DND-41 (cell line): ENCODE measurements around the gene GSTA4.
"Not testable (repeated sequence)": the region's sequence is repeated elsewhere in the genome, so short reads cannot be mapped to it uniquely, and the experiment has no call there.

Experiments used
- ATAC-seq: fragments of 200-7000 bp; cut with Tn5 transposase; 3 replicates; pipeline ENCODE4 v1.9.1; 2021; ENCODE audit warnings: low read depth; ENCODE audit not compliant: insufficient read depth
- DNase-seq: peaks from one replicate; pipeline ENCODE4 v3.0.0-alpha.2; 2020
- H2AFZ ChIP-seq: 2 replicates; pipeline ENCODE4 v1.6.0; 2012; ENCODE audit warnings: low read depth, low read length
- H3K27ac ChIP-seq: 2 replicates; pipeline ENCODE4 v1.5.1; 2012; ENCODE audit warnings: low read length, inconsistent platforms
- H3K27me3 ChIP-seq: fragments of 200-600 bp; sonication (generic); 2 replicates; pipeline ENCODE4 v1.6.0; 2012; ENCODE audit warnings: low read length, mild to moderate bottlenecking, inconsistent platforms; ENCODE audit not compliant: insufficient read depth, poor library complexity
- H3K36me3 ChIP-seq: 2 replicates; pipeline ENCODE4 v1.5.1; 2012; ENCODE audit warnings: low read length, inconsistent platforms; ENCODE audit not compliant: insufficient read depth
- H3K4me1 ChIP-seq: 2 replicates; pipeline ENCODE4 v1.5.1; 2012; ENCODE audit warnings: mild to moderate bottlenecking, low read length; ENCODE audit not compliant: insufficient read depth
- H3K4me2 ChIP-seq: 2 replicates; pipeline ENCODE4 v1.6.0; 2012; ENCODE audit warnings: mild to moderate bottlenecking, moderate library complexity, low read length, inconsistent platforms; ENCODE audit not compliant: insufficient read depth
- H3K4me3 ChIP-seq, 2 experiments: fragments of 200-600 bp in 1 of 2; shearing (Covaris generic) in 1 of 2; 2 replicates each; pipeline ENCODE4 v1.5.1; 2012 to 2016; ENCODE audit warnings: inconsistent platforms in 2 of 2, low read length in 2 of 2, mild to moderate bottlenecking in 2 of 2, low read depth in 1 of 2, moderate library complexity in 1 of 2
- H3K79me2 ChIP-seq: 2 replicates; pipeline ENCODE4 v1.6.0; 2012; ENCODE audit warnings: low read length, inconsistent platforms; ENCODE audit not compliant: insufficient read depth
- H3K9ac ChIP-seq: 2 replicates; pipeline ENCODE4 v1.6.0; 2012; ENCODE audit warnings: low read depth, mild to moderate bottlenecking, inconsistent platforms, low read length, moderate library complexity
- H3K9me3 ChIP-seq: 2 replicates; pipeline ENCODE4 v1.5.1; 2012; ENCODE audit warnings: low read length, moderate library complexity, mild to moderate bottlenecking, inconsistent platforms; ENCODE audit not compliant: insufficient read depth, severe bottlenecking
- H4K20me1 ChIP-seq: 2 replicates; pipeline ENCODE4 v1.6.0; 2012; ENCODE audit warnings: low read length; ENCODE audit not compliant: insufficient read depth
- CTCF ChIP-seq: IDR thresholded peaks from 2 replicates; pipeline ENCODE4 v1.5.1; 2012; ENCODE audit warnings: borderline replicate concordance, low read length, moderate library complexity, mild to moderate bottlenecking; ENCODE audit not compliant: poor library complexity, severe bottlenecking; ENCODE audit errors: extremely low read depth
- EZH2 ChIP-seq: IDR thresholded peaks from 3 replicates; pipeline ENCODE4 v1.6.1; 2012; ENCODE audit warnings: borderline replicate concordance, low read depth, mild to moderate bottlenecking, moderate library complexity, low read length, inconsistent platforms; ENCODE audit not compliant: severe bottlenecking

Gene GSTA4

GRCh38 chr6:53009511-53009910, 14.4 kb upstream of the GSTA4 start:
- H4K20me1 ChIP-seq, result no peaks in the 10 kb centered on the region
- H3K36me3 ChIP-seq, result peaks cover 85% of the 10 kb centered on the region
- DNase-seq (no peak), ATAC-seq (no peak)
- H3K9me3 ChIP-seq, result no peaks in the 10 kb centered on the region
- no peak overlapping the region for H3K9ac ChIP-seq
- H3K27me3 ChIP-seq, result no peaks in the 10 kb centered on the region
- H3K4me1 ChIP-seq, result no peaks in the 10 kb centered on the region
- TF ChIP-seq EZH2 (no peak), CTCF (no peak)
- no peak overlapping the region for H3K4me2 ChIP-seq
- H3K27ac ChIP-seq, result no peak overlapping the region
- no peak overlapping the region for H2AFZ ChIP-seq
- H3K79me2 ChIP-seq, result no peaks in the 10 kb centered on the region
- no peak overlapping the region for H3K4me3 ChIP-seq

- Histone ChIP-seq H3K79me2 (no peaks in the 10 kb centered on the region), H4K20me1 (no peaks in the 10 kb centered on the region), H2AFZ (no peak overlapping the region), H3K36me3 (peaks cover 85% of the 10 kb centered on the region), H3K27ac (no peak overlapping the region), H3K27me3 (no peaks in the 10 kb centered on the region), H3K4me3 (no peak overlapping the region), H3K9me3 (no peaks in the 10 kb centered on the region), H3K4me1 (no peaks in the 10 kb centered on the region), H3K4me2 (no peak overlapping the region), H3K9ac (no peak overlapping the region)
- DNase-seq (no peak), ATAC-seq (no peak)
- TF ChIP-seq CTCF (no peak), EZH2 (no peak)
Measured at GRCh38 chr6:53009056-53009455, 14.0 kb upstream of the GSTA4 start.

- not testable (repeated sequence) for H3K4me1 ChIP-seq, H3K27ac ChIP-seq, H3K9ac ChIP-seq, ATAC-seq, H2AFZ ChIP-seq, DNase-seq, H3K9me3 ChIP-seq, H3K4me3 ChIP-seq, H3K79me2 ChIP-seq, H3K27me3 ChIP-seq, H4K20me1 ChIP-seq, H3K4me2 ChIP-seq
- H3K36me3 ChIP-seq, result peaks cover 83% of the 10 kb centered on the region
Measured at GRCh38 chr6:53008192-53008687, 13.2 kb upstream of the GSTA4 start.

- no peak for ATAC-seq
- H3K36me3 ChIP-seq, result peaks cover 64% of the 10 kb centered on the region
- TF ChIP-seq CTCF (no peak), EZH2 (no peak)
Measured at GRCh38 chr6:53005663-53006250, 10.7 kb upstream of the GSTA4 start.

More at GRCh38 chr6:53005663-53006250, 10.7 kb upstream of the GSTA4 start:
- H3K79me2 ChIP-seq, result no peaks in the 10 kb centered on the region
- no peak overlapping the region for H2AFZ ChIP-seq
- H3K9me3 ChIP-seq, result no peaks in the 10 kb centered on the region
- no peak overlapping the region for H3K27ac ChIP-seq
- no peak overlapping the region for H3K4me3 ChIP-seq
- H4K20me1 ChIP-seq, result no peaks in the 10 kb centered on the region
- H3K4me1 ChIP-seq, result no peaks in the 10 kb centered on the region
- no peak for DNase-seq
- H3K9ac ChIP-seq, result no peak overlapping the region
- no peaks in the 10 kb centered on the region for H3K27me3 ChIP-seq
- H3K4me2 ChIP-seq, result no peak overlapping the region
